Activated B cell treated with CpG ODN at 0.5 μM for 24 hours (primary cell): ENCODE measurements around the gene PRSS50. TPM values are rescaled to one million over a fixed set of nuclear protein-coding genes. Genes with fewer than 3 reads are reported as not detected.
"Not testable (repeated sequence)": the region's sequence is repeated elsewhere in the genome, so short reads cannot be mapped to it uniquely, and the experiment has no call there.

Experiments
- ATAC-seq: fragments of 200-7000 bp; cut with Tn5 transposase; one replicate; pipeline ENCODE4 v1.10.0; 2021; ENCODE audit warnings: low read depth, mild to moderate bottlenecking, moderate library complexity
- CTCF ChIA-PET: fragments of 350-600 bp; sonication (Branson Sonifier 250); formaldehyde crosslinking; loops from one replicate; lab custom pipeline; 2021; ENCODE audit warnings: antibody characterized with exemption; lab: Charles Lee
- POLR2A ChIA-PET: fragments of 350-600 bp; sonication (Branson Sonifier 250); formaldehyde crosslinking; loops from one replicate; lab custom pipeline; 2021; ENCODE audit warnings: antibody characterized with exemption; lab: Charles Lee
- DNase-seq: peaks from one replicate; pipeline ENCODE4 v3.0.0; 2022
- H3K27ac Mint-ChIP-seq: one replicate; pipeline ENCODE4 v1.8.0; 2020; ENCODE audit warnings: mixed read lengths
- H3K27me3 Mint-ChIP-seq: one replicate; pipeline ENCODE4 v1.8.0; 2021; ENCODE audit warnings: mixed read lengths
- H3K36me3 Mint-ChIP-seq: one replicate; pipeline ENCODE4 v1.8.0; 2021; ENCODE audit warnings: low read depth, mixed read lengths
- H3K4me1 Mint-ChIP-seq: one replicate; pipeline ENCODE4 v1.8.0; 2021; ENCODE audit warnings: mixed read lengths
- H3K4me3 Mint-ChIP-seq: one replicate; pipeline ENCODE4 v1.8.0; 2020; ENCODE audit warnings: mild to moderate bottlenecking, mixed read lengths
- H3K9me3 Mint-ChIP-seq: one replicate; pipeline ENCODE4 v1.8.0; 2020; ENCODE audit warnings: mixed read lengths
- CTCF ChIP-seq: fragments of 200-600 bp; IDR thresholded peaks from one replicate; pipeline ENCODE4 v1.8.0; 2022; ENCODE audit warnings: antibody characterized with exemption, mild to moderate bottlenecking
- intact Hi-C: fragments of 100-400 bp; cut with micrococcal nuclease; formaldehyde crosslinking; loops from one replicate; pipeline ENCODE4 v1.15.1; 2024
- total RNA-seq: library from RNA; stranded (reverse); gene quantifications from 2 replicates; pipeline ENCODE4 v1.2.3, GENCODE V29; 2022

PRSS50 gene
- total RNA-seq, 1 donor from 2014 or later, result not detected

GRCh38 chr3:46707601-46708011, 10.1 kb downstream of the PRSS50 start:
- Mint-ChIP-seq H3K9me3 (no peaks in the 10 kb centered on the region), H3K36me3 (no peaks in the 10 kb centered on the region), H3K4me3 (no peak overlapping the region), H3K27ac (no peak overlapping the region), H3K4me1 (no peaks in the 10 kb centered on the region), H3K27me3 (no peaks in the 10 kb centered on the region)
- TF ChIP-seq CTCF, result no peak
- CTCF ChIA-PET, result interaction anchor here (1.1 to 2.2 kb wide), 3 partner anchors 188 to 204 kb away, joined by 3 to 7 read pairs (median 4); no protein-coding TSS in a partner anchor
- no peak for ATAC-seq
- no peak for DNase-seq
- POLR2A ChIA-PET, result no interaction called here
- intact Hi-C loops, result no loop called here

DNA sequence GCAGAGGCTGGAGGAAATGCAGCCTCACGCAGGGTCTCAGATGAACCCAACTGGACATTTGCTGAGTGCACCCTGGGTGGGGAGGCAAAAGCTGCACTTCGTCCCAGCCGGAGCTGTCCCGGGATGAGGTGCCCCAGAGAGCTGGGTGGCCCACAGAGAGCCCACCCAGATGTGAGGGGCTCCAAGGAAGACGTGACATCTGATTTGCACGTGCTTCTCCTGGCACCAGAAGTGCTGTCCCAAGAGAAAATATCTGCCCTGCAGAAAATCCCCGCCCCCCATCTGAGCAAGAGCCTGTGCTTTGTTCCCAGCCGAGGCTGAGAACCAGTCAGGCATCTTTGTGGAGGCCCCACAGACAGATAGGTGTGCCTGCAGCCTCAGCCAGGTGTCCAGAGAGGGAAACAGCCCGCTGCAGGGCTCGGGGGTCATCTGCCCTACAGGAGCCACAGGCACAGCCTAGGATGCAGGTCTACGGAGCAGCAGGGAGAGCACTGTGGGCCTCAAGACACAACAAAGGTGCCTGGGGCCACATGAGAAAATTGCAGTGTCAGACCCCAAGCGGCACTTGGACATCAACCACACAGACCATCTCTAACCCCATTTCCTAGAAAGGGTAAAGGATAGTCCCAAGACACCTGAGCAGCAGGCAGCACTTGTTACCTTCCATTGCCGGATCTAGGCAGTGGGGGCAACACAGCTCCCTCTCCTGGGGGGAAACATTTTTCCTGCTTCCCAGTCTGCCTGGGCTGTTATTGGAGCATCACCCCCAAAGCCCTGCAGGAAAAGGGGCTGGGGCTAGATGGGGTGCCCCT, 10.7 kb downstream of the PRSS50 start:
- H3K36me3 Mint-ChIP-seq, result no peaks in the 10 kb centered on the region
- H3K27ac Mint-ChIP-seq, result no peak overlapping the region
- no peak for ATAC-seq
- DNase-seq, result peak; percentile 12
- POLR2A ChIA-PET, result no interaction called here
- no peaks in the 10 kb centered on the region for H3K4me1 Mint-ChIP-seq
- H3K27me3 Mint-ChIP-seq, result peaks cover 6% of the 10 kb centered on the region
- intact Hi-C loops, result no loop called here
- no peak for TF ChIP-seq CTCF
- CTCF ChIA-PET, result interaction anchor here (1.1 to 2.3 kb wide), 4 partner anchors 188 to 205 kb away, joined by 3 to 15 read pairs (median 6); no protein-coding TSS in a partner anchor
- H3K9me3 Mint-ChIP-seq, result no peaks in the 10 kb centered on the region
- no peak overlapping the region for H3K4me3 Mint-ChIP-seq

DNA sequence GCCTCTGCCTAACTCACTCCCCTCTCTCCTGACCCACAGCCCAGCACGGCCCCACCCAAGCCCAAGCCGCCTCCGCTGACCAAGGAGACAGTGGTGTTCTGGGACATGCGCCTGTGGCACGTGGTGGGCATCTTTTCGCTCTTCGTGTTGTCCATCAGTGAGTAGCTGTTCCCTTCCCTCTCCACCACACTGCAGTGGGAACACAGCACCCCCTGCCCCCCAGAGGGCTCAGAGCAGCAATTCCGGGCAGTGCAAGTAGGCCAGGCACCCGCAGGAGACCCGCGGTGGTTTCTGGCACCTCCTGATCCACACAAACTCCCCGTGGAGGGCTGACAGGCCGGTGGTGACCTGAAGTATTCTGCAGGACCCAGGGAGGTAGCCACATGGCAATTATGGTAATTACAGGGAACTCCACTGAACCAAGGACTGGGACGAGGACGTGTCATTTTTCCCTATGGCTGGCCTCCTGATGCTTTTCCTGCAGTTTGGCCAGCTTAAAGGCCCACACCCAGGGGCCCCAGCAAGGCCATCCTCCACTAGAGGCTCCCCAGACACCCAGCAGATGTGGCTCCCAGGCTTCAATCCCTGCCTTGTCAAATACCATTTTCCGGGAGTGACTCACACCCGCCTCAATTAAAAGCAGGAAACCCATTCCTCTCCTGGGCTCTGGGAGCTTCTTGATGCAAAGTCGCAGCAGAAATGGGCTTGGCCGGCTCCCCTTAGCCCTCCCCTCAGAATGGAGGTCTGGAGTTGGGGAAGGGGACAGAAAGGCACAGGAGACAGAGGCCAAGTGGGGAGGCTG, 11.7 kb downstream of the PRSS50 start:
- POLR2A ChIA-PET, result interaction anchor here (0.6 kb wide), 1 partner anchor 277 kb away, joined by 7 read pairs; no protein-coding TSS in a partner anchor
- TF ChIP-seq CTCF, result no peak
- CTCF ChIA-PET, result interaction anchor here (0.6 to 2.3 kb wide), 5 partner anchors 179 to 618 kb away, joined by 3 to 15 read pairs (median 3); no protein-coding TSS in a partner anchor
- DNase-seq (peak; percentile 4), ATAC-seq (no peak)
- H3K4me3 Mint-ChIP-seq, result no peak overlapping the region
- H3K9me3 Mint-ChIP-seq, result no peaks in the 10 kb centered on the region
- no peaks in the 10 kb centered on the region for H3K4me1 Mint-ChIP-seq
- H3K36me3 Mint-ChIP-seq, result no peaks in the 10 kb centered on the region
- H3K27ac Mint-ChIP-seq, result no peak overlapping the region
- H3K27me3 Mint-ChIP-seq, result peaks cover 11% of the 10 kb centered on the region
- intact Hi-C loops, result loop anchor here (1.0 kb wide), 5 partner anchors 160 to 618 kb away; no protein-coding TSS in a partner anchor

- no peaks in the 10 kb centered on the region for H3K9me3 Mint-ChIP-seq
- H3K27ac Mint-ChIP-seq, result no peak overlapping the region
- peaks cover 15% of the 10 kb centered on the region for H3K27me3 Mint-ChIP-seq
- intact Hi-C loops, result loop anchor here (1.0 kb wide), 5 partner anchors 161 to 619 kb away; no protein-coding TSS in a partner anchor
- DNase-seq (peak; percentile 54), ATAC-seq (peak; percentile 87)
- H3K4me3 Mint-ChIP-seq, result no peak overlapping the region
- ChIA-PET CTCF (interaction anchor here (0.6 to 2.3 kb wide), 4 partner anchors 180 to 204 kb away, joined by 3 to 15 read pairs (median 3); no protein-coding TSS in a partner anchor), POLR2A (interaction anchor here (0.6 kb wide), 1 partner anchor 278 kb away, joined by 7 read pairs; no protein-coding TSS in a partner anchor)
- no peaks in the 10 kb centered on the region for H3K36me3 Mint-ChIP-seq
- peak; percentile 78 for TF ChIP-seq CTCF
- no peaks in the 10 kb centered on the region for H3K4me1 Mint-ChIP-seq
Measured at GRCh38 chr3:46705022-46705530, 12.6 kb downstream of the PRSS50 start.

DNA sequence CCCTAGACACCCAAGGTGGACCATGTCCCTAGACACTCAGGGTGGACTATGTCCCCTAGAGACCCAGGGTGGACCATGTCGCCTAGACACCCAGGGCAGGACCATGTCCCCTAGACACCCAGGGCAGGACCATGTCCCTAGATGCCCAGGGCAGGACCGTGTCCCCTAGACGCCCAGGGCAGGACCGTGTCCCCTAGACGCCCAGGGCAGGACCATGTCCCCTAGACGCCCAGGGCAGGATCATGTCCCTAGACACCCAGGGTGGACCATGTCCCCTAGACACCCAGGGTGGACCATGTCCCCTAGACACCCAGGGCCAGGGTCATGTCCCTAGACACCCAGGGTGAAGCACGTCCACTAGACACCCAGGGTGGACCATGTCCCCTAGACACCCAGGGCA, 13.3 kb downstream of the PRSS50 start:
- H3K27ac Mint-ChIP-seq, ATAC-seq, H3K36me3 Mint-ChIP-seq, DNase-seq, H3K4me1 Mint-ChIP-seq, POLR2A ChIA-PET, H3K4me3 Mint-ChIP-seq, CTCF ChIA-PET, H3K9me3 Mint-ChIP-seq, intact Hi-C loops: not testable (repeated sequence)
- peaks cover 15% of the 10 kb centered on the region for H3K27me3 Mint-ChIP-seq
